ENCODE results near the gene BRMS1L.
"Not testable (repeated sequence)": the region's sequence is repeated elsewhere in the genome, so short reads cannot be mapped to it uniquely, and the experiment has no call there.

Gene BRMS1L

GRCh38 chr14:35829449-35829848 lies 3.3 kb downstream of the BRMS1L start:
- in situ Hi-C loops (cut with HindIII; ENCODE audit: low sequenced_read_pairs): no loop called here
- DNase-seq (ENCODE audit: low read depth): no peak

GRCh38 chr14:35835208-35835982 lies 9.3 kb downstream of the BRMS1L start:
- H3K4me3 ChIP-seq (ENCODE audit: low read depth, low read length): no peak overlapping the region
- in situ Hi-C loops (cut with HindIII; ENCODE audit: low sequenced_read_pairs): no loop called here
- TF ChIP-seq CTCF (IDR thresholded peaks at IDR 0.05; ENCODE audit: low read depth, low read length, missing control alignments): no peak
- DNase-seq (ENCODE audit: low read depth): no peak

More at GRCh38 chr14:35829449-35829848, 3.3 kb downstream of the BRMS1L start:
- no peak overlapping the region for H3K4me3 ChIP-seq (ENCODE audit: low read depth, low read length)
- TF ChIP-seq CTCF (IDR thresholded peaks at IDR 0.05; ENCODE audit: low read depth, low read length, missing control alignments): no peak

- DNase-seq (ENCODE audit: low read depth); in situ Hi-C loops (cut with HindIII; ENCODE audit: low sequenced_read_pairs): not testable (repeated sequence)
Measured at GRCh38 chr14:35841704-35842103, 15.6 kb downstream of the BRMS1L start.

GRCh38 chr14:35842245-35842644 lies 16.1 kb downstream of the BRMS1L start:
- DNase-seq (ENCODE audit: low read depth); H3K4me3 ChIP-seq (ENCODE audit: low read depth, low read length); in situ Hi-C loops (cut with HindIII; ENCODE audit: low sequenced_read_pairs): not testable (repeated sequence)

More at GRCh38 chr14:35841704-35842103, 15.6 kb downstream of the BRMS1L start:
- H3K4me3 ChIP-seq (ENCODE audit: low read depth, low read length): not testable (repeated sequence)

- in situ Hi-C loops (cut with HindIII; ENCODE audit: low sequenced_read_pairs): no loop called here
- no peak overlapping the region for H3K4me3 ChIP-seq (ENCODE audit: low read depth, low read length)
- no peak for DNase-seq (ENCODE audit: low read depth)
- TF ChIP-seq CTCF (IDR thresholded peaks at IDR 0.05; ENCODE audit: low read depth, low read length, missing control alignments): no peak
Measured at GRCh38 chr14:35844494-35844893, 18.4 kb downstream of the BRMS1L start.

- TF ChIP-seq CTCF (IDR thresholded peaks at IDR 0.05; ENCODE audit: low read depth, low read length, missing control alignments): no peak
- in situ Hi-C loops (cut with HindIII; ENCODE audit: low sequenced_read_pairs): no loop called here
- DNase-seq (ENCODE audit: low read depth): no peak
- H3K4me3 ChIP-seq (ENCODE audit: low read depth, low read length): no peak overlapping the region
Measured at GRCh38 chr14:35847636-35848035, 21.5 kb downstream of the BRMS1L start.

- H3K4me3 ChIP-seq (ENCODE audit: low read depth, low read length): no peak overlapping the region
- no peak for TF ChIP-seq CTCF (IDR thresholded peaks at IDR 0.05; ENCODE audit: low read depth, low read length, missing control alignments)
- no peak for DNase-seq (ENCODE audit: low read depth)
- in situ Hi-C loops (cut with HindIII; ENCODE audit: low sequenced_read_pairs): no loop called here
Measured at GRCh38 chr14:35849122-35849521, 23.0 kb downstream of the BRMS1L start.
